Measurements from ENCODE around the gene PLCB1.
A peak's percentile ranks its signal among the peaks of the same experiment; 100 is the strongest.
"Not testable (repeated sequence)": the region's sequence is repeated elsewhere in the genome, so short reads cannot be mapped to it uniquely, and the experiment has no call there.

PLCB1 gene

GRCh38 chr20:8786383-8786782 lies 654.3 kb downstream of the PLCB1 start:
- no peak for DNase-seq (ENCODE audit: low spot score)

- no peak for DNase-seq (ENCODE audit: low spot score)
Observed at GRCh38 chr20:8787090-8787489, 655.0 kb downstream of the PLCB1 start.

GRCh38 chr20:8788275-8788674 lies 656.2 kb downstream of the PLCB1 start:
- DNase-seq (ENCODE audit: low spot score) = no peak

GRCh38 chr20:8788831-8789230 lies 656.8 kb downstream of the PLCB1 start:
- no peak for DNase-seq (ENCODE audit: low spot score)

- peak; percentile 41 for DNase-seq (ENCODE audit: low spot score)
Observed at GRCh38 chr20:8790442-8791074, 658.5 kb downstream of the PLCB1 start.

GRCh38 chr20:8795404-8795803 lies 663.3 kb downstream of the PLCB1 start:
- DNase-seq (ENCODE audit: low spot score) = no peak

GRCh38 chr20:8796088-8796660 lies 664.1 kb downstream of the PLCB1 start:
- DNase-seq (ENCODE audit: low spot score) = peak; percentile 26

GRCh38 chr20:8798505-8798904 lies 666.4 kb downstream of the PLCB1 start:
- peak; percentile 34 for DNase-seq (ENCODE audit: low spot score)

- DNase-seq (ENCODE audit: low spot score) = no peak
Observed at GRCh38 chr20:8800089-8800488, 668.0 kb downstream of the PLCB1 start.

- no peak for DNase-seq (ENCODE audit: low spot score)
Observed at GRCh38 chr20:8801686-8802085, 669.6 kb downstream of the PLCB1 start.

- DNase-seq (ENCODE audit: low spot score) = no peak
Observed at GRCh38 chr20:8803065-8803464, 671.0 kb downstream of the PLCB1 start.

GRCh38 chr20:8803941-8804340 lies 671.9 kb downstream of the PLCB1 start:
- no peak for DNase-seq (ENCODE audit: low spot score)

- DNase-seq (ENCODE audit: low spot score) = no peak
Observed at GRCh38 chr20:8805737-8806442, 673.8 kb downstream of the PLCB1 start.

- no peak for DNase-seq (ENCODE audit: low spot score)
Observed at GRCh38 chr20:8807480-8808201, 675.6 kb downstream of the PLCB1 start.

- no peak for DNase-seq (ENCODE audit: low spot score)
Observed at GRCh38 chr20:8808202-8808535, 676.1 kb downstream of the PLCB1 start.

- no peak for DNase-seq (ENCODE audit: low spot score)
Observed at GRCh38 chr20:8809107-8809953, 677.3 kb downstream of the PLCB1 start.

GRCh38 chr20:8811801-8812594 lies 679.9 kb downstream of the PLCB1 start:
- DNase-seq (ENCODE audit: low spot score) = no peak

- no peak for DNase-seq (ENCODE audit: low spot score)
Observed at GRCh38 chr20:8812817-8813216, 680.8 kb downstream of the PLCB1 start.

GRCh38 chr20:8815208-8815607 lies 683.1 kb downstream of the PLCB1 start:
- DNase-seq (ENCODE audit: low spot score) = no peak

GRCh38 chr20:8829256-8829655 lies 697.2 kb downstream of the PLCB1 start:
- no peak for DNase-seq (ENCODE audit: low spot score)

- DNase-seq (ENCODE audit: low spot score) = not testable (repeated sequence)
Observed at GRCh38 chr20:8834294-8834693, 702.2 kb downstream of the PLCB1 start.

Data from AG08395 (cell line).